IMR-90 (cell line): ENCODE results near the gene TBC1D16. TPM values are rescaled to one million over a fixed set of nuclear protein-coding genes. Genes with fewer than 3 reads are reported as not detected.

Experiments
- ATAC-seq: fragments of 200-7000 bp; cut with Tn5 transposase; 2 replicates; pipeline ENCODE4 v1.9.1; 2020; ENCODE audit warnings: low read depth, mild to moderate bottlenecking, moderate library complexity
- BruUV-seq: library from RNA; stranded (reverse); fragments of 400-500 nt; replicated peaks from 2 replicates; lab custom pipeline; 2021; lab: Mats Ljungman, UMichigan
- CTCF ChIA-PET: fragments of 300-600 bp; formaldehyde crosslinking; extraction: SDS; loops from one replicate; lab custom pipeline; 2021; ENCODE audit warnings: antibody characterized with exemption; lab: Yijun Ruan, JAX
- POLR2A ChIA-PET: fragments of 300-600 bp; sonication (Branson Sonifier 250); formaldehyde crosslinking; loops from one replicate; lab custom pipeline; 2022; ENCODE audit warnings: antibody characterized with exemption; ENCODE audit not compliant: unreplicated experiment; lab: Charles Lee
- DNase-seq: peaks from one replicate; pipeline ENCODE4 v3.0.0; 2013
- H2AFZ ChIP-seq: replicated peaks from 2 replicates; pipeline ENCODE3; 2013; ENCODE audit warnings: low read length, mild to moderate bottlenecking; ENCODE audit not compliant: poor library complexity
- H2AK5ac ChIP-seq: 2 replicates; pipeline ENCODE4 v1.6.1; 2013; ENCODE audit warnings: low read depth, low read length, inconsistent platforms
- H2AK9ac ChIP-seq: replicated peaks from 2 replicates; pipeline ENCODE3; 2013; ENCODE audit warnings: mild to moderate bottlenecking, low read depth, low read length, moderate library complexity; ENCODE audit not compliant: poor library complexity
- H2BK120ac ChIP-seq: 2 replicates; pipeline ENCODE4 v1.6.1; 2013; ENCODE audit warnings: low read depth, low read length, inconsistent platforms
- H2BK15ac ChIP-seq: 3 replicates; pipeline ENCODE4 v1.6.1; 2013; ENCODE audit warnings: low read depth, low read length, inconsistent platforms
- H2BK20ac ChIP-seq: 2 replicates; pipeline ENCODE4 v1.6.1; 2013; ENCODE audit warnings: low read depth, mild to moderate bottlenecking, inconsistent platforms, low read length, moderate library complexity
- H2BK5ac ChIP-seq: 2 replicates; pipeline ENCODE4 v1.6.1; 2013; ENCODE audit warnings: mild to moderate bottlenecking, low read depth, low read length, inconsistent platforms; ENCODE audit not compliant: poor library complexity, severe bottlenecking
- H3K14ac ChIP-seq: replicated peaks from 2 replicates; pipeline ENCODE4 v1.6.1; 2013; ENCODE audit warnings: low read depth, low read length, inconsistent platforms
- H3K18ac ChIP-seq: 2 replicates; pipeline ENCODE4 v1.6.1; 2013; ENCODE audit warnings: low read depth, low read length, control low read depth
- H3K23ac ChIP-seq: 2 replicates; pipeline ENCODE4 v1.6.1; 2013; ENCODE audit warnings: low read depth, low read length, inconsistent platforms
- H3K27ac ChIP-seq: 2 replicates; pipeline ENCODE4 v1.5.1; 2013; ENCODE audit warnings: mild to moderate bottlenecking, control low read depth, low read length; ENCODE audit not compliant: insufficient read depth
- H3K27me3 ChIP-seq: 2 replicates; pipeline ENCODE4 v1.6.1; 2013; ENCODE audit warnings: low read length; ENCODE audit not compliant: control insufficient read depth, insufficient read depth
- H3K36me3 ChIP-seq: 2 replicates; pipeline ENCODE4 v1.6.1; 2013; ENCODE audit warnings: low read length, mixed read lengths; ENCODE audit not compliant: control insufficient read depth, insufficient read depth
- H3K4ac ChIP-seq: 2 replicates; pipeline ENCODE4 v1.6.1; 2013; ENCODE audit warnings: low read depth, low read length, inconsistent platforms
- H3K4me1 ChIP-seq: 2 replicates; pipeline ENCODE4 v1.6.1; 2013; ENCODE audit warnings: low read length, mixed read lengths; ENCODE audit not compliant: control insufficient read depth, insufficient read depth
- H3K4me2 ChIP-seq: 2 replicates; pipeline ENCODE4 v1.6.1; 2013; ENCODE audit warnings: low read depth, mild to moderate bottlenecking, control low read depth, low read length, moderate library complexity
- H3K4me3 ChIP-seq: 2 replicates; pipeline ENCODE4 v1.5.1; 2013; ENCODE audit warnings: low read depth, mild to moderate bottlenecking, control low read depth, low read length, moderate library complexity; ENCODE audit not compliant: insufficient read depth
- H3K56ac ChIP-seq: 2 replicates; pipeline ENCODE4 v1.6.1; 2013; ENCODE audit warnings: low read length, inconsistent platforms; ENCODE audit not compliant: insufficient read depth; ENCODE audit errors: extremely low read depth
- H3K79me1 ChIP-seq, 2 experiments: 2 replicates each; pipeline ENCODE4 v1.6.1; 2013; ENCODE audit warnings: low read length in 2 of 2, inconsistent platforms in 1 of 2, low read depth in 1 of 2
- H3K9ac ChIP-seq: 2 replicates; pipeline ENCODE4 v1.6.1; 2013; ENCODE audit warnings: low read depth, low read length, control low read depth
- H3K9me1 ChIP-seq: 2 replicates; pipeline ENCODE4 v1.6.1; 2013; ENCODE audit warnings: low read length, inconsistent platforms; ENCODE audit not compliant: insufficient read depth
- H3K9me3 ChIP-seq: 2 replicates; pipeline ENCODE4 v1.6.1; 2013; ENCODE audit warnings: low read length; ENCODE audit not compliant: control insufficient read depth, insufficient read depth
- H4K20me1 ChIP-seq: 2 replicates; pipeline ENCODE4 v1.6.1; 2013; ENCODE audit warnings: low read length, inconsistent platforms; ENCODE audit not compliant: insufficient read depth
- H4K5ac ChIP-seq: 2 replicates; pipeline ENCODE4 v1.6.1; 2013; ENCODE audit warnings: mild to moderate bottlenecking, low read depth, low read length, control low read depth
- H4K8ac ChIP-seq, 2 experiments: 2 replicates each; pipeline ENCODE4 v1.6.1; 2013; ENCODE audit warnings: low read depth in 2 of 2, low read length in 2 of 2, control low read depth in 1 of 2, inconsistent platforms in 1 of 2
- H4K91ac ChIP-seq: 2 replicates; pipeline ENCODE4 v1.6.1; 2013; ENCODE audit warnings: low read depth, low read length, inconsistent platforms; ENCODE audit not compliant: insufficient read depth
- BHLHE40 ChIP-seq: fragments of 150-350 bp; IDR thresholded peaks from 2 replicates; pipeline ENCODE4 v1.6.1; 2016; ENCODE audit warnings: mild to moderate bottlenecking, low read depth, low read length
- NFE2L2 ChIP-seq: fragments of 150-350 bp; IDR thresholded peaks from 2 replicates; pipeline ENCODE4 v1.6.1; 2016; ENCODE audit warnings: low read depth, mild to moderate bottlenecking, low read length
- RAD21 ChIP-seq: IDR thresholded peaks from 2 replicates; pipeline ENCODE4 v1.6.1; 2012; ENCODE audit warnings: low read length, improper control_type of control experiment
- RCOR1 ChIP-seq: IDR thresholded peaks from 2 replicates; pipeline ENCODE4 v1.6.1; 2012; ENCODE audit warnings: mild to moderate bottlenecking, low read length, improper control_type of control experiment; ENCODE audit not compliant: insufficient replicate concordance
- SMC3 ChIP-seq: fragments of 150-350 bp; IDR thresholded peaks from 2 replicates; pipeline ENCODE4 v1.6.1; 2016; ENCODE audit warnings: low read depth, mild to moderate bottlenecking, antibody characterized with exemption, low read length, moderate library complexity
- WGBS, 2 experiments: methylation state at CpG; one replicate each; pipeline versions ENCODE4 v1.1.5 to v1.1.7; 2013; ENCODE audit warnings: missing lambda C conversion rate in 2 of 2; ENCODE audit not compliant: insufficient read length in 1 of 2; ENCODE audit errors: extremely low coverage in 2 of 2; 5-methylcytosine and 5-hydroxymethylcytosine counted together
- dilution Hi-C: fragments of 300-500 bp; cut with HindIII; formaldehyde crosslinking; loops from one replicate; pipeline ENCODE4 v1.14.3; 2018; ENCODE audit warnings: low sequenced_read_pairs; ENCODE audit not compliant: unreplicated experiment
- in situ Hi-C: fragments of 300-500 bp; cut with MboI; formaldehyde crosslinking; loops from 3 replicates; pipeline ENCODE4 v1.14.3; 2019; ENCODE audit warnings: low sequenced_read_pairs, inconsistent platforms, mixed read lengths
- intact Hi-C: fragments of 100-400 bp; cut with micrococcal nuclease; formaldehyde crosslinking; loops from 2 replicates; pipeline ENCODE4 v1.10.0; 2022
- polyA plus RNA-seq, 3 experiments: library from polyadenylated mRNA; depleted of rRNA; stranded (reverse); fragments of >200 nt; gene quantifications; 2 replicates each; pipeline ENCODE4 v1.2.3, GENCODE V29; 2012; ENCODE audit warnings: low replicate concordance in 1 of 3
- total RNA-seq: library from RNA; depleted of rRNA; stranded (reverse); fragments of >200 nt; gene quantifications from 2 replicates; pipeline ENCODE4 v1.2.3, GENCODE V29; 2012

The TBC1D16 gene
- total and polyA plus RNA-seq, 2 of the 4 experiments (the other 2 are of a cell fraction): 10.1 to 16.7 TPM

DNA sequence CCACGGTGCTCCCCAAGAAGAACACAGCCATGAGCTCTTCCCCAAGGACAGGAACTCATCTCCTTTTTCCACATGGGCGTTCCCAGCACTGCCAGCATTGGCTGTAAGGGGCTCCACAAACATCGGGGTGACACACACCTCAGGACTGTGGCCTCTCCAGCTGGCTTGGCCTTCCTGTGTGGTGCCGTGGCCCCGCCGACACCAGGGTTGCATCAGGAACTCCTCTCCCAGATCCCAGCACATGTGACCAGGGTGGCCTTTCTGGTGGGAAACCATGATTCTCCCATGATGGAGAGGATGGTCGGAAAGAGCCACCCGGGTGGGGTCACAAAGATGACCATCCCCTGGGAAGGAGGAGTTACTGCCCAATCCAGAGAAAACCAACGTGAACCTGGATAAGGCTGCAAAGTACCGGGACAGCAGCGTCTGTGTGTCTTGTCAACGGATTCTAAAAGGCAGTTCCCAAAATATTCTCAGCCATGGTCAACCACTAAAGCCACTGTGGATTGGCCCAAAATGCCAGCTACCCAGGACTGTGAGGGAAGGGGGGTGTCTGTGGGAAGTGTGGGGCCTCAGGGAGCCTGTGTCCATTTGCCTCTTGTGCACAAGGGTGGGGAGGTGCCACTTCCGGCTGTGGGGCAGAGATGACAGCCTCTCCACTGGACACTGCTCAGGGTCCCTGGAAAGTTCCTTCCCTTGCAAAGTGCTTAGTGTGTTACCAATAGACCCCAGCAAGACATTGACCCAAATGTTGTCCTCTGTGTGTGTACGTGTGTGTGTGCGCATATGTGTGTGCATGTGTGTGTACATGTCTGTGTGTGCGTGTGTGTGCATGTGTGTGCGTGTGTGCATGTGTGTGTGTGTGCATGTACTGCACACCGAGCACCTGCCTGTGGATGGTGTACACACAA lies 118.4 kb downstream of the TBC1D16 start:
- intact Hi-C loops: loop anchor here (1.0 kb wide), 1 partner anchor 171 kb away; no protein-coding TSS in a partner anchor
- TF ChIP-seq SMC3 (no peak), RAD21 (no peak), RCOR1 (no peak), NFE2L2 (no peak), BHLHE40 (no peak)

More for the DNA sequence above, 118.4 kb downstream of the TBC1D16 start:
- Histone ChIP-seq H3K9ac (no peak overlapping the region), H2AK9ac (no peak overlapping the region), H3K27ac (no peak overlapping the region), H3K18ac (no peak overlapping the region), H3K4me3 (no peak overlapping the region), H3K79me1 (no peaks in the 10 kb centered on the region), H2BK120ac (no peak overlapping the region), H2AK5ac (no peak overlapping the region), H3K9me3 (no peaks in the 10 kb centered on the region), H4K5ac (no peak overlapping the region), H3K14ac (no peak overlapping the region), H3K4ac (no peak overlapping the region), H3K56ac (no peak overlapping the region), H2AFZ (no peak overlapping the region), H3K9me1 (no peaks in the 10 kb centered on the region), H3K4me1 (no peaks in the 10 kb centered on the region; the same call in 1 of the 2 replicates), H4K20me1 (no peaks in the 10 kb centered on the region), H3K23ac (no peak overlapping the region), H2BK5ac (no peak overlapping the region), H4K91ac (no peak overlapping the region), H2BK20ac (no peak overlapping the region), H2BK15ac (no peak overlapping the region), H3K36me3 (no peaks in the 10 kb centered on the region), H3K4me2 (no peak overlapping the region), H4K8ac (no peak overlapping the region), H3K27me3 (peaks cover 68% of the 10 kb centered on the region)
- in situ Hi-C loops: loop anchor here (5.0 to 10.0 kb wide), 3 partner anchors 50 to 162 kb away; no protein-coding TSS in a partner anchor
- CTCF ChIA-PET: no interaction called here
- no TSS peak for BruUV-seq
- dilution Hi-C loops: no loop called here
- POLR2A ChIA-PET: no interaction called here
- ATAC-seq (no peak), DNase-seq (no peak)
- WGBS, 2 experiments: no CpG with 5 or more reads among the region's 18 CpGs
